Caco-2 (cell line): ENCODE results near the gene HDHD5. TPM values are rescaled to one million over a fixed set of nuclear protein-coding genes. Genes with fewer than 3 reads are reported as not detected.
"Not testable (repeated sequence)": the region's sequence is repeated elsewhere in the genome, so short reads cannot be mapped to it uniquely, and the experiment has no call there.

ENCODE experiments used
- BruUV-seq: library from RNA; stranded (reverse); fragments of 400-500 nt; replicated peaks from 2 replicates; lab custom pipeline; 2021; lab: Mats Ljungman, UMichigan
- CTCF ChIA-PET: fragments of 300-600 bp; sonication (Branson Sonifier 250); formaldehyde crosslinking; loops from one replicate; lab custom pipeline; 2022; ENCODE audit warnings: antibody characterized with exemption; lab: Charles Lee
- POLR2A ChIA-PET: fragments of 300-600 bp; sonication (Branson Sonifier 250); formaldehyde crosslinking; loops from one replicate; lab custom pipeline; 2022; ENCODE audit warnings: antibody characterized with exemption; lab: Charles Lee
- DNase-seq, 2 experiments: peaks; one replicate each; pipeline versions ENCODE4 v3.0.0 to v3.0.0-alpha.2; 2020 to 2022
- H3K27me3 ChIP-seq: replicated peaks from 2 replicates; pipeline ENCODE4 v1.6.0; 2011; ENCODE audit warnings: low read length; ENCODE audit not compliant: control insufficient read depth, insufficient read depth
- H3K36me3 ChIP-seq: 2 replicates; pipeline ENCODE4 v1.5.1; 2011; ENCODE audit warnings: low read length; ENCODE audit not compliant: control insufficient read depth, insufficient read depth
- H3K4me1 ChIP-seq: fragments of 250-450 bp; sonication (Bioruptor Pico); 2 replicates; pipeline ENCODE4 v1.5.1; 2020; ENCODE audit warnings: mild to moderate bottlenecking
- H3K4me3 ChIP-seq: 2 replicates; pipeline ENCODE4 v1.5.1; 2011; ENCODE audit warnings: low read depth, mild to moderate bottlenecking, control low read depth, low read length
- H3K9me3 ChIP-seq: fragments of 250-450 bp; sonication (Bioruptor Pico); 2 replicates; pipeline ENCODE4 v1.5.1; 2020; ENCODE audit warnings: mild to moderate bottlenecking, moderate library complexity
- H3K27ac Mint-ChIP-seq: one replicate; pipeline ENCODE4 v1.8.0; 2022; ENCODE audit warnings: mixed read lengths; ENCODE audit not compliant: unreplicated experiment
- H3K27me3 Mint-ChIP-seq: one replicate; pipeline ENCODE4 v1.8.0; 2022; ENCODE audit warnings: mixed read lengths; ENCODE audit not compliant: insufficient read depth, unreplicated experiment
- H3K36me3 Mint-ChIP-seq: one replicate; pipeline ENCODE4 v1.8.0; 2022; ENCODE audit warnings: mild to moderate bottlenecking, mixed read lengths; ENCODE audit not compliant: insufficient read depth, unreplicated experiment
- H3K4me1 Mint-ChIP-seq: one replicate; pipeline ENCODE4 v1.8.0; 2022; ENCODE audit warnings: low read depth, mixed read lengths; ENCODE audit not compliant: unreplicated experiment
- H3K4me3 Mint-ChIP-seq: one replicate; pipeline ENCODE4 v1.8.0; 2022; ENCODE audit warnings: mild to moderate bottlenecking, moderate library complexity, mixed read lengths; ENCODE audit not compliant: unreplicated experiment
- H3K9me3 Mint-ChIP-seq: one replicate; pipeline ENCODE4 v1.8.0; 2022; ENCODE audit warnings: mixed read lengths; ENCODE audit not compliant: unreplicated experiment
- CTCF ChIP-seq, 2 experiments: fragments of 200-600 bp in 1 of 2; IDR thresholded peaks; 1 replicate in 1 of 2; 2 replicates in 1 of 2; pipeline versions ENCODE4 v1.5.1 to v1.8.0; 2011 to 2022; ENCODE audit warnings: antibody characterized with exemption in 1 of 2, control low read depth in 1 of 2, inconsistent platforms in 1 of 2, low read depth in 1 of 2, low read length in 1 of 2, mild to moderate bottlenecking in 1 of 2, moderate library complexity in 1 of 2; ENCODE audit not compliant: insufficient read depth in 1 of 2, severe bottlenecking in 1 of 2, unreplicated experiment in 1 of 2
- intact Hi-C: fragments of 100-400 bp; cut with micrococcal nuclease; formaldehyde crosslinking; loops from one replicate; pipeline ENCODE4 v1.10.0; 2022; ENCODE audit not compliant: unreplicated experiment
- total RNA-seq: library from RNA; stranded (reverse); gene quantifications from 2 replicates; pipeline ENCODE4 v1.2.3, GENCODE V29; 2022

HDHD5 gene
- total RNA-seq, 1 experiment from 2014 or later = 57.0 TPM

- no peaks in the 10 kb centered on the region for H3K9me3 ChIP-seq
- BruUV-seq = no TSS peak
- POLR2A ChIA-PET = no interaction called here
- no peak for DNase-seq
- no peak overlapping the region for H3K4me3 ChIP-seq
- intact Hi-C loops = no loop called here
- CTCF ChIA-PET = no interaction called here
- H3K36me3 ChIP-seq = peaks cover 1% of the 10 kb centered on the region
- Mint-ChIP-seq H3K4me3 (no peak overlapping the region), H3K9me3 (no peaks in the 10 kb centered on the region), H3K27me3 (no peaks in the 10 kb centered on the region), H3K27ac (no peak overlapping the region), H3K36me3 (peaks cover 15% of the 10 kb centered on the region), H3K4me1 (peaks cover 10% of the 10 kb centered on the region)
- no peak for TF ChIP-seq CTCF (IDR thresholded peaks at IDR 0.05; ENCODE audit: insufficient read depth in 1 of 2, low read depth in 1 of 2, low read length in 1 of 2, severe bottlenecking in 1 of 2, unreplicated experiment in 1 of 2)
- H3K27me3 ChIP-seq = no peaks in the 10 kb centered on the region
- peaks cover 12% of the 10 kb centered on the region for H3K4me1 ChIP-seq
These were observed 6.1 kb downstream of the HDHD5 start for GRCh38 chr22:17152971-17153370.

DNA sequence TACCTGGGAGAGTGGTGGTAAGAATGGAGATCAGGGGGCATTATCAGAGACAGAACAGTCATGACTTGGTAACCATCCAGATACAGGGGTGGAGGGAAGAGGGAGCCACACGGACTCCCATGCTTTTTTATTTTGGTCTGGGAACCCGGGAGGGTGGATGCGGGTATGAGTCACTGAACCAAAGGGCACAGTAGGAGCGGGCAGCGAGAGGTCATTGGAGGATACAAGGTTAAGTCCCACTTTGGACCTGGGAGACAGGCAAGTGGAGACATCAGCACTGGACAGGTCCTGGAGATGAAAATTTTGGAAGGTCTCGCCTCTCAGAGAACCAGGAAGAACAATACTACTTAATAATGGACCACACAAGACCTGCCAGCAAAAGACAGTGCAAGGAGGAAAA lies 6.7 kb downstream of the HDHD5 start:
- no peak for DNase-seq
- H3K27me3 ChIP-seq = no peaks in the 10 kb centered on the region
- H3K4me3 Mint-ChIP-seq = no peak overlapping the region
- ChIA-PET POLR2A (no interaction called here), CTCF (no interaction called here)
- intact Hi-C loops = no loop called here
- no peaks in the 10 kb centered on the region for H3K9me3 Mint-ChIP-seq
- no peak for TF ChIP-seq CTCF (IDR thresholded peaks at IDR 0.05; ENCODE audit: insufficient read depth in 1 of 2, low read depth in 1 of 2, low read length in 1 of 2, severe bottlenecking in 1 of 2, unreplicated experiment in 1 of 2)
- H3K36me3 Mint-ChIP-seq = peaks cover 20% of the 10 kb centered on the region
- H3K4me3 ChIP-seq = no peak overlapping the region
- peaks cover 2% of the 10 kb centered on the region for H3K36me3 ChIP-seq
- H3K27me3 Mint-ChIP-seq = no peaks in the 10 kb centered on the region
- peaks cover 10% of the 10 kb centered on the region for H3K4me1 Mint-ChIP-seq
- no peaks in the 10 kb centered on the region for H3K9me3 ChIP-seq
- H3K4me1 ChIP-seq = peaks cover 9% of the 10 kb centered on the region
- BruUV-seq = no TSS peak
- H3K27ac Mint-ChIP-seq = no peak overlapping the region

GRCh38 chr22:17149076-17149815 lies 9.8 kb downstream of the HDHD5 start:
- intact Hi-C loops = loop anchor here (1.0 kb wide), 1 partner anchor 10 kb away; the partner anchor contains the start of gene HDHD5
- BruUV-seq = no TSS peak
- Histone ChIP-seq H3K4me3 (no peak overlapping the region), H3K4me1 (peaks cover 9% of the 10 kb centered on the region), H3K36me3 (peaks cover 2% of the 10 kb centered on the region), H3K9me3 (no peaks in the 10 kb centered on the region), H3K27me3 (no peaks in the 10 kb centered on the region)
- peaks cover 27% of the 10 kb centered on the region for H3K36me3 Mint-ChIP-seq
- ChIA-PET POLR2A (no interaction called here), CTCF (interaction anchor here (1.1 kb wide), 1 partner anchor 22 kb away, joined by 4 read pairs; no protein-coding TSS in a partner anchor)
- no peaks in the 10 kb centered on the region for H3K9me3 Mint-ChIP-seq
- TF ChIP-seq CTCF (IDR thresholded peaks at IDR 0.05; ENCODE audit: insufficient read depth in 1 of 2, low read depth in 1 of 2, low read length in 1 of 2, severe bottlenecking in 1 of 2, unreplicated experiment in 1 of 2) = no peak
- H3K4me1 Mint-ChIP-seq = peaks cover 10% of the 10 kb centered on the region
- H3K27ac Mint-ChIP-seq = no peak overlapping the region
- DNase-seq = peak; percentile 62 to 72
- H3K4me3 Mint-ChIP-seq = no peak overlapping the region
- no peaks in the 10 kb centered on the region for H3K27me3 Mint-ChIP-seq

DNA sequence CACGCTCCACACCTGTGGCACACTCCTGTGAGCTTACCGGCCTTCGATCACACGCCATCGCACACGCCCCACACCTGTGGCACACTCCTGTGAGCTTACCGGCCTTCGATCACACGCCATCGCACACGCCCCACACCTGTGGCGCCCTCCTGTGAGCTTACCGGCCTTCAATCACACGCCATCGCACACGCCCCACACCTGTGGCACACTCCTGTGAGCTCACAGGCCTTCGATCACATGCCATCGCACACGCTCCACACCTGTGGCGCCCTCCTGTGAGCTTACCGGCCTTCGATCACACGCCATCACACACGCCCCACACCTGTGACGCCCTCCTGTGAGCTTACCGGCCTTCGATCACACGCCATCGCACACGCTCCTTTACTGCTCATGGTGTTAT lies 11.6 kb downstream of the HDHD5 start:
- DNase-seq, H3K9me3 ChIP-seq, BruUV-seq, H3K9me3 Mint-ChIP-seq, H3K4me1 Mint-ChIP-seq, POLR2A ChIA-PET, H3K27me3 ChIP-seq, intact Hi-C loops, H3K4me3 ChIP-seq, H3K36me3 ChIP-seq, H3K4me3 Mint-ChIP-seq, H3K27me3 Mint-ChIP-seq, H3K4me1 ChIP-seq: not testable (repeated sequence)
- H3K36me3 Mint-ChIP-seq = peaks cover 40% of the 10 kb centered on the region
- peak overlapping the region; percentile 33 for H3K27ac Mint-ChIP-seq
- CTCF ChIA-PET = interaction anchor here (1.1 kb wide), 1 partner anchor 25 kb away, joined by 4 read pairs; no protein-coding TSS in a partner anchor
